Right lobe of liver (tissue), 6 donors: ENCODE results near the gene MARCHF10. TPM values are rescaled to one million over a fixed set of nuclear protein-coding genes. Genes with fewer than 3 reads are reported as not detected.
A peak's percentile ranks its signal among the peaks of the same experiment; 100 is the strongest.

Source experiments
- ATAC-seq, 4 donors: fragments of 200-7000 bp; cut with Tn5 transposase; one replicate each; pipeline ENCODE4 v1.9.1; 2020; ENCODE audit warnings: mild to moderate bottlenecking in 4 of 4, moderate library complexity in 4 of 4
- DNase-seq, 3 donors: peaks; one replicate each; pipeline ENCODE4 v3.0.0-alpha.2; 2020
- H3K27ac ChIP-seq, 3 donors: fragments of 200-600 bp; one replicate each; pipeline ENCODE4 v1.8.0; 2022
- H3K27me3 ChIP-seq, 2 donors: fragments of 200-600 bp; one replicate each; pipeline ENCODE4 v1.8.0; 2022
- H3K36me3 ChIP-seq, 4 donors: fragments of 200-600 bp; sonication (generic) in 1 of 4; one replicate each; pipeline versions ENCODE4 v1.5.1 to v1.8.0; 2017 to 2022; ENCODE audit warnings: control low read depth in 1 of 4
- H3K4me1 ChIP-seq, 4 donors: fragments of 200-600 bp; sonication (generic) in 1 of 4; one replicate each; pipeline versions ENCODE4 v1.5.1 to v1.8.0; 2017 to 2022; ENCODE audit warnings: control low read depth in 1 of 4
- H3K4me3 ChIP-seq, 3 donors: fragments of 200-600 bp; one replicate each; pipeline ENCODE4 v1.8.0; 2022
- H3K9me3 ChIP-seq, 4 donors: fragments of 200-600 bp; sonication (generic) in 1 of 4; one replicate each; pipeline versions ENCODE4 v1.5.1 to v1.8.0; 2017 to 2022; ENCODE audit warnings: control low read depth in 1 of 4
- CTCF ChIP-seq, 4 donors: fragments of 200-600 bp in 3 of 4; fragments of 450-650 bp in 1 of 4; IDR thresholded peaks; one replicate each; pipeline versions ENCODE4 v1.5.1 to v1.8.0; 2016 to 2022; ENCODE audit warnings: antibody characterized with exemption in 4 of 4, mild to moderate bottlenecking in 2 of 4
- POLR2A ChIP-seq: fragments of 450-650 bp; IDR thresholded peaks from one replicate; pipeline ENCODE4 v1.6.1; 2017; ENCODE audit warnings: antibody characterized with exemption, mild to moderate bottlenecking
- WGBS: methylation state at CpG from one replicate; pipeline ENCODE4 v1.1.6; 2018; ENCODE audit warnings: low coverage, low lambda C conversion rate; ENCODE audit not compliant: insufficient coverage; ENCODE audit errors: missing lambda C conversion rate; 5-methylcytosine and 5-hydroxymethylcytosine counted together
- intact Hi-C, 2 donors: fragments of 100-400 bp; cut with DNase I; formaldehyde crosslinking; loops; one replicate each; pipeline versions ENCODE4 v1.11.2 to v1.14.1; 2022
- total RNA-seq, 6 experiments: library from RNA; depleted of rRNA in 2 of 6; stranded (reverse); fragments of >200 nt in 2 of 6; fragmentation: NEBNext Ultra II Directional in 3 of 6; extraction: Animal tissue kit (Norgen Biotek cat#: 25700) in 3 of 6; gene quantifications; one replicate each; pipeline versions ENCODE4 v1.1.0 to v1.2.4, GENCODE V29; 2016 to 2023
- donor health status: DM: no; HTN: yes; CAD: no.
- donor health status: DM: no; HTN: no; CAD: no.
- donor health status: DM: no; HTN: no; CAD: no.
- donor health status: DM: no; HTN: yes; CAD: no.
- donor health status: DM: no; HTN: yes; CAD: no.

MARCHF10 gene
- total RNA-seq, 6 experiments from 2014 or later, result not detected

GRCh38 chr17:62732125-62732524 lies 76.0 kb downstream of the MARCHF10 start:
- H3K27me3 ChIP-seq, result peaks cover 0 to 5% of the 10 kb centered on the region in 2 donors
- H3K4me1 ChIP-seq, result no peaks in the 10 kb centered on the region
- 73% methylated on average over 5 of the region's 5 CpGs for WGBS
- H3K27ac ChIP-seq, result no peak overlapping the region
- no peaks in the 10 kb centered on the region for H3K9me3 ChIP-seq
- no peak for DNase-seq
- TF ChIP-seq POLR2A (no peak), CTCF (IDR thresholded peaks at IDR 0.05) (no peak)
- intact Hi-C loops, result no loop called here
- H3K4me3 ChIP-seq, result no peak overlapping the region
- ATAC-seq, result no peak
- no peaks in the 10 kb centered on the region for H3K36me3 ChIP-seq

GRCh38 chr17:62727916-62728672 lies 80.0 kb downstream of the MARCHF10 start:
- no peak for ATAC-seq
- no peak for TF ChIP-seq POLR2A
- Histone ChIP-seq H3K4me3 (no peak overlapping the region), H3K27ac (no peak overlapping the region), H3K9me3 (no peaks in the 10 kb centered on the region), H3K36me3 (no peaks in the 10 kb centered on the region), H3K4me1 (no peaks in the 10 kb centered on the region), H3K27me3 (peaks cover 0 to 5% of the 10 kb centered on the region in 2 donors)
- DNase-seq, result no peak
- intact Hi-C loops, result no loop called here
- WGBS, result 68% methylated on average over 6 of the region's 6 CpGs

- intact Hi-C loops, result no loop called here
- peak in 1 of 4 donors; percentile 73 for ATAC-seq
- no peaks in the 10 kb centered on the region for H3K4me1 ChIP-seq
- DNase-seq, result no peak
- no peak overlapping the region for H3K27ac ChIP-seq
- no peaks in the 10 kb centered on the region for H3K9me3 ChIP-seq
- no peaks in the 10 kb centered on the region for H3K36me3 ChIP-seq
- 22% methylated on average over 5 of the region's 5 CpGs for WGBS
- TF ChIP-seq POLR2A (no peak), CTCF (IDR thresholded peaks at IDR 0.05) (no peak)
- H3K4me3 ChIP-seq, result no peak overlapping the region
- H3K27me3 ChIP-seq, result peaks cover 0 to 5% of the 10 kb centered on the region in 2 donors
Measured at GRCh38 chr17:62725791-62726249, 82.3 kb downstream of the MARCHF10 start.

- DNase-seq, result no peak
- H3K4me1 ChIP-seq, result no peaks in the 10 kb centered on the region
- intact Hi-C loops, result no loop called here
- H3K27me3 ChIP-seq, result peaks cover 0 to 5% of the 10 kb centered on the region in 2 donors
- ATAC-seq, result peak; percentile 16 to 39 (median 26)
- H3K9me3 ChIP-seq, result no peaks in the 10 kb centered on the region
- WGBS, result 36% methylated on average over 16 of the region's 16 CpGs
- TF ChIP-seq POLR2A (no peak), CTCF (IDR thresholded peaks at IDR 0.05) (no peak)
- H3K36me3 ChIP-seq, result no peaks in the 10 kb centered on the region
- no peak overlapping the region for H3K27ac ChIP-seq
- no peak overlapping the region for H3K4me3 ChIP-seq
Measured at GRCh38 chr17:62724398-62725146, 83.5 kb downstream of the MARCHF10 start.

- WGBS, result 37% methylated on average over 7 of the region's 7 CpGs
Measured at GRCh38 chr17:62723842-62724241, 84.3 kb downstream of the MARCHF10 start.

More at GRCh38 chr17:62723842-62724241, 84.3 kb downstream of the MARCHF10 start:
- Histone ChIP-seq H3K27me3 (peaks cover 0 to 5% of the 10 kb centered on the region in 2 donors), H3K9me3 (no peaks in the 10 kb centered on the region), H3K27ac (no peak overlapping the region), H3K4me3 (no peak overlapping the region), H3K36me3 (no peaks in the 10 kb centered on the region), H3K4me1 (no peaks in the 10 kb centered on the region)
- DNase-seq, result no peak
- TF ChIP-seq POLR2A (no peak), CTCF (IDR thresholded peaks at IDR 0.05) (no peak)
- ATAC-seq, result no peak
- intact Hi-C loops, result no loop called here
